Activated naive CD8-positive, alpha-beta T cell treated with anti-CD3 and anti-CD28 coated beads, Interleukin-2, amount 50 U/mL, for 16 hours (primary cell): ENCODE data around the gene GABRB3.

Experiments used
- DNase-seq: peaks from one replicate; pipeline ENCODE4 v3.0.0-alpha.2; 2020; ENCODE audit warnings: low read depth, low spot score

The GABRB3 gene

GRCh38 chr15:26555898-26556297 lies 217.0 kb downstream of the GABRB3 start:
- DNase-seq, result no peak

DNA sequence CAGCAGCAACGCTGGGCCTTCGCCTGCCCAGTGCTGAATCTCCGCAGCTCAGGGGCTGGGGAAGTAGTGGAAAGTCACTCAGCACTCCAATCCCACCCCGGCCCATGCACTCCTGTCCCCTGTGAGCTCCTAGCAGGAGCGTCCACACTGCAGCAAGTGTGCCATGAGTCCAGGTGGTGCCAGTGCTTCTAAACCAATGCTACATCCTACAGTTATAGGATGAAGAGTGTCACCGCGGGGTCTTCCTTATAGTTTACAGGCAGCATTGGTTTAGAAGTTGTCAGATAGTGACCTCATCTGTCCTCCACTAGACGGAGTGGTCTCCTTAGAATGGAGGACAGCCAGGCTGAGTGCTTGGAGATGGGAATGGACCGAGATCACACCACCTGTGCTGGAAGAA lies 221.4 kb downstream of the GABRB3 start:
- no peak for DNase-seq

GRCh38 chr15:26550880-26551279 lies 222.0 kb downstream of the GABRB3 start:
- no peak for DNase-seq

DNA sequence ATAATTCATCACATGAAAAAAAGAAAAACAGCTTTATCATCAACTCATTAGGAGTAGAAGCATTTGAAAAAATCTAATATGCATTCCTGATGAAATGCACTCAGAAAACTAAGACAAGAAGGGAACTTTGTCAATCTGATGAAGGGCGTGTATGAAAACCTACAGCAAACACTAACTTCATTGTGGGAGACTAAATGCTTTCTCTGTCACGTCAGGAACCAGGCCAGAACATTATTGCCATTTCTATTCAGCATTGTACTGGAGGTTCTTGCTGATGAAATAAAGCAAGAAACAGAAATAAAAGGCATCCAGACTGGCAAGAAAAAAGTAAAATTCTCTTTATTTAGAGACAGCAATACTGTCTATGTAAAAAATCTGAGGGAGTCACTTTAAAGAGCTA lies 235.2 kb downstream of the GABRB3 start:
- DNase-seq, result no peak

DNA sequence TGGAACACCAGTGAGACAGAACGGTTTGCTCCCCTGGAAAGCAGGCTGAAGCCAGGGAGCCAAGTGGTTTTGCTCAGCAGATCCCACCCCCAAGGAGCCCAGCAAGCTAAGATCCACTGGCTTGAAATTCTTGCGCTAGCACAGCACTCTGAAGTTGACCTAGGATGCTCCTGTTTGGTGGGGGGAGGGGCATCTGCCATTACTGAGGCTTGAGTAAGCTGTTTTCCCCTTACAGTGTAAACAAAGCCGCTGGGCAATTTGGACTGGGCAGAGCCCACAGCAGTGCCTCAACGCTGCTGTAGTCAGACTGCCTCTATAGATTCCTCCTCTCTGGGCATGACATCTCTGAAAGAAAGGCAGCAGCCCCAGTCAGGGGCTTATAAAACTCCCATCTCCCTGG lies 241.4 kb downstream of the GABRB3 start:
- no peak for DNase-seq

- no peak for DNase-seq
These were observed 247.8 kb downstream of the GABRB3 start for GRCh38 chr15:26525096-26525495.

- no peak for DNase-seq
These were observed 251.1 kb downstream of the GABRB3 start for GRCh38 chr15:26521691-26522198.

- DNase-seq, result no peak
These were observed 251.7 kb downstream of the GABRB3 start for GRCh38 chr15:26521130-26521529.

DNA sequence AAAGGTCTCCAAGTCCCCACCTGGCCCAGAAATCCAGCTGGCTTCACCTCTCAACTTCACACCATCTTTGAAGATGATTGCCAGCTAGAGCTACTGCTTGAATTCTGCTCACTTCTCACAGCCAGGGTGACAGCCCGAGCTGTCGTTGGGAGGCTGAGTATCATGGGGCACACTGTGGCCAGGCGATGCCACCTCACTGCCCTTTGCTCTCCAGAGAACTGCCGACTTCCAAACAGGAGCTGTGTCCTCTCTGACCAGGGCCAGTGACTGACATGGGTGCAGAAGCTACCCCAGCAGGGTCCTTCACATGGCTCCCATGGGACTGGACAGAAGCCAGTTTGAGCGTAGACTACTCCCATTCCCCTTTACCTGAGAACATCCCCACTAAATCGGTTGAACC lies 254.0 kb downstream of the GABRB3 start:
- no peak for DNase-seq

DNA sequence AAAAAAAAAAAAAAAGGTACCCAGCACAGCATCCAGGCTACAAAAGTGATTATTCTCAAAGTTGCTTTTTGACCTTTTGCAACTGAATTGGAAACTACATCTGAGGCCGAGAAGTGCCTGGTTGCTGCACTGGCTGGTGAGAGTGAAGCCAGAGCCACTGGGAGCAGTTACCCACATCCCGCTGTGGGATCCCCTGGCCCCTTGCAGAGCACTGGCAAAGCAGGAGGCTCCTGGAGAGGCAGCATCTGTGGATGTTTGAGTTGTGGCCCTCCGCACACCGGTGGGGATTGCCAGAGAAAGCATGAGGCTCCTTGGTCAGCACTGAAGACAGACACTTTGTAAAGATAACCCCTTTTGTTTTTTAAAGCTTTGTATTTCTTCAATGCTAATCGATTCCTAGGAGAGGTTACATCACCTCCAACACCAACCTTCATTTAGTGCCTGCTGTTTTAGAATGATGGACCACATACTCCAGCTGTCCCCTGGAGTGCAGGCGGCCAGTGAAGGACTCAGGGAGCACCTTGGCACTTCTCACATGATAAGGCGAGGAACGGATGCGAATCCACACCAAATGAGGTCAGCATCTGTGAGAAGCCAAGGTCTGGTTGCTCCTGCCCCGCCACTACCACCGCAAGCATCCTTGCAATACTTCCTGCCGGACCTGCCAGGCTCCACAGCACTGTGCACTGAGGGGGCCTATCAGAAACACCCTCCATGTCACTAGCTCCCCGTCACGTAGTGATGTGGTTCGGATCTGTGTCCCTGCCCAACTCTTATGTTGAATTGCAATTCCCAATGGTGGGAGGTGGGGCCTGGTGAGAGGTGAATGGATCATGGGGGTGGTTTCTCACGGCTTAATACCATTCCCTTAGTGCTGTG lies 256.5 kb downstream of the GABRB3 start:
- no peak for DNase-seq

DNA sequence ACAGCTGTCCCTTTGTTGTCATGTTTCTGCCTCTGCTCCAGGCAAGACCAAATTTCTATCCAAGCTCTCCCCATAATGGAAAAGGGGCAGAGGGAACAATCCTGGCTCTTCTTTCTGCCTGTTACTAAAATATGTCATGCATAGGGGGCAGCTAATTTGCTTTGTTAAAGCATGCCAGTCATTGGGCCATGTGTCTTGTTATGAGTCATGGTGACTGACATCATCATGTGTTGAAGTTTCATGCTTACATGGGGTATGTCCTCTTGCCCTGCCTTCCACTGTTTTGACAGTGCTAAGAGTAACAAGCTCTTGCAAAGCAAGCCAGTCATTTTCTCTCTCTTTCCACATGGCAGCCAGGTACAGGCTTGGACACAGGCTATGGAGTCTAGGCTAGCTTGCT lies 268.9 kb downstream of the GABRB3 start:
- no peak for DNase-seq
